PC-3 (cell line): ENCODE results near the gene CDH13. TPM values are rescaled to one million over a fixed set of nuclear protein-coding genes. Genes with fewer than 3 reads are reported as not detected.

ENCODE experiments used
- ATAC-seq: fragments of 200-7000 bp; cut with Tn5 transposase; 2 replicates; pipeline ENCODE4 v1.9.1; 2020; ENCODE audit warnings: mild to moderate bottlenecking, moderate library complexity
- BruUV-seq: library from RNA; stranded (reverse); fragments of 400-500 nt; replicated peaks from 2 replicates; lab custom pipeline; 2021; lab: Mats Ljungman, UMichigan
- CTCF ChIA-PET: fragments of 300-600 bp; sonication (Branson Sonifier 250); formaldehyde crosslinking; loops from one replicate; lab custom pipeline; 2022; ENCODE audit warnings: antibody characterized with exemption; lab: Charles Lee
- POLR2A ChIA-PET: fragments of 300-600 bp; sonication (Branson Sonifier 250); formaldehyde crosslinking; loops from one replicate; lab custom pipeline; 2022; ENCODE audit warnings: antibody characterized with exemption; ENCODE audit not compliant: unreplicated experiment; lab: Charles Lee
- DNase-seq: peaks from one replicate; pipeline ENCODE4 v3.0.0-alpha.2; 2015
- H2AFZ ChIP-seq: fragments of 300-600 bp; sonication (generic); 2 replicates; pipeline ENCODE4 v1.6.0; 2016; ENCODE audit warnings: antibody characterized with exemption, low read length
- H3F3A ChIP-seq: fragments of 300-600 bp; sonication (generic); one replicate; pipeline ENCODE4 v1.6.0; 2017; ENCODE audit warnings: antibody characterized with exemption, low read length, control low read depth, mild to moderate bottlenecking; ENCODE audit not compliant: unreplicated experiment
- H3K27ac ChIP-seq: fragments of 300-600 bp; sonication (generic); 2 replicates; pipeline ENCODE4 v1.5.1; 2016; ENCODE audit warnings: mild to moderate bottlenecking, low read length
- H3K27me3 ChIP-seq: fragments of 300-600 bp; sonication (generic); 2 replicates; pipeline ENCODE4 v1.6.1; 2016; ENCODE audit warnings: low read length, mixed read lengths
- H3K36me3 ChIP-seq: fragments of 300-600 bp; sonication (generic); 2 replicates; pipeline ENCODE4 v1.6.1; 2016; ENCODE audit warnings: low read depth, mixed run types, low read length, mixed read lengths
- H3K4me1 ChIP-seq: fragments of 300-600 bp; sonication (generic); 2 replicates; pipeline ENCODE4 v1.5.1; 2016; ENCODE audit warnings: low read length; ENCODE audit not compliant: insufficient read depth
- H3K4me2 ChIP-seq: fragments of 300-600 bp; sonication (generic); 2 replicates; pipeline ENCODE4 v1.6.0; 2016; ENCODE audit warnings: low read length
- H3K4me3 ChIP-seq: fragments of 300-600 bp; sonication (generic); 2 replicates; pipeline ENCODE4 v1.5.1; 2016; ENCODE audit warnings: mild to moderate bottlenecking, low read length, mixed read lengths
- H3K79me2 ChIP-seq: fragments of 300-600 bp; sonication (generic); 2 replicates; pipeline ENCODE4 v1.6.1; 2017; ENCODE audit warnings: low read length, mixed read lengths
- H3K9ac ChIP-seq: fragments of 300-600 bp; sonication (generic); 2 replicates; pipeline ENCODE4 v1.6.0; 2016; ENCODE audit warnings: mild to moderate bottlenecking, low read length
- H3K9me2 ChIP-seq: fragments of 300-600 bp; sonication (generic); replicated peaks from 2 replicates; pipeline ENCODE4 v1.6.1; 2016; ENCODE audit warnings: mixed run types, low read length, mixed read lengths
- H3K9me3 ChIP-seq: fragments of 300-600 bp; sonication (generic); 2 replicates; pipeline ENCODE4 v1.6.1; 2016; ENCODE audit warnings: low read length, mixed read lengths
- H4K20me1 ChIP-seq: fragments of 300-600 bp; sonication (generic); 2 replicates; pipeline ENCODE4 v1.6.1; 2016; ENCODE audit warnings: low read length, mixed read lengths
- CTCF ChIP-seq: fragments of 300-600 bp; sonication (generic); conservative IDR thresholded peaks from 2 replicates; pipeline ENCODE4 v1.5.1; 2017; ENCODE audit warnings: antibody characterized with exemption, low read depth, mild to moderate bottlenecking, low read length
- EZH2 ChIP-seq: fragments of 300-600 bp; sonication (generic); IDR thresholded peaks from one replicate; pipeline ENCODE4 v1.6.1; 2017; ENCODE audit warnings: antibody characterized with exemption, mild to moderate bottlenecking, low read length; ENCODE audit not compliant: unreplicated experiment
- EZH2phosphoT487 ChIP-seq: fragments of 300-600 bp; sonication (generic); IDR thresholded peaks from 2 replicates; pipeline ENCODE4 v1.6.1; 2018; ENCODE audit warnings: mild to moderate bottlenecking, antibody characterized with exemption, low read length, borderline replicate concordance
- intact Hi-C: fragments of 100-400 bp; cut with micrococcal nuclease; formaldehyde crosslinking; loops from 2 replicates; pipeline ENCODE4 v1.9.0; 2023
- total RNA-seq: library from RNA; depleted of rRNA; stranded (reverse); fragments of >200 nt; gene quantifications from 2 replicates; pipeline ENCODE4 v1.2.3, GENCODE V29; 2014

The CDH13 gene
- total RNA-seq, 1 experiment from 2014 or later, result 0.36 TPM

- CTCF ChIA-PET, result no interaction called here
- intact Hi-C loops, result no loop called here
Measured at GRCh38 chr16:83330251-83330650, 703.5 kb downstream of the CDH13 start.

GRCh38 chr16:83335076-83335475, 708.3 kb downstream of the CDH13 start:
- H3K27ac ChIP-seq, result no peak overlapping the region
- H3K36me3 ChIP-seq, result no peaks in the 10 kb centered on the region
- H4K20me1 ChIP-seq, result no peaks in the 10 kb centered on the region
- H2AFZ ChIP-seq, result no peak overlapping the region
- intact Hi-C loops, result no loop called here
- DNase-seq, result no peak
- H3K4me1 ChIP-seq, result no peaks in the 10 kb centered on the region
- POLR2A ChIA-PET, result no interaction called here
- H3K9me3 ChIP-seq, result no peaks in the 10 kb centered on the region
- H3K27me3 ChIP-seq, result peaks cover 10% of the 10 kb centered on the region; the same call in 1 of the 2 replicates
- no peaks in the 10 kb centered on the region for H3K9me2 ChIP-seq
- no peaks in the 10 kb centered on the region for H3K79me2 ChIP-seq
- BruUV-seq, result no TSS peak
- no peaks in the 10 kb centered on the region for H3F3A ChIP-seq
- CTCF ChIA-PET, result no interaction called here
- no peak overlapping the region for H3K4me3 ChIP-seq
- ATAC-seq, result no peak
- no peak overlapping the region for H3K4me2 ChIP-seq
- H3K9ac ChIP-seq, result no peak overlapping the region
- TF ChIP-seq EZH2phosphoT487 (no peak), EZH2 (no peak), CTCF (no peak)

More at GRCh38 chr16:83330251-83330650, 703.5 kb downstream of the CDH13 start:
- H4K20me1 ChIP-seq, result no peaks in the 10 kb centered on the region
- H3K36me3 ChIP-seq, result no peaks in the 10 kb centered on the region
- H3K4me1 ChIP-seq, result no peaks in the 10 kb centered on the region
- TF ChIP-seq CTCF, result no peak
- no peak for TF ChIP-seq EZH2phosphoT487
- no peak for TF ChIP-seq EZH2
- BruUV-seq, result no TSS peak
- no peak for ATAC-seq
- H3K79me2 ChIP-seq, result no peaks in the 10 kb centered on the region
- H3K4me2 ChIP-seq, result no peak overlapping the region
- H3K4me3 ChIP-seq, result no peak overlapping the region
- no peaks in the 10 kb centered on the region for H3K9me2 ChIP-seq
- POLR2A ChIA-PET, result no interaction called here
- H3F3A ChIP-seq, result no peaks in the 10 kb centered on the region
- H3K9me3 ChIP-seq, result no peaks in the 10 kb centered on the region
- DNase-seq, result no peak
- peaks cover 10% of the 10 kb centered on the region; the same call in 1 of the 2 replicates for H3K27me3 ChIP-seq
- H2AFZ ChIP-seq, result no peak overlapping the region
- H3K9ac ChIP-seq, result no peak overlapping the region
- H3K27ac ChIP-seq, result no peak overlapping the region

- H3K36me3 ChIP-seq, result no peaks in the 10 kb centered on the region
- H3K4me3 ChIP-seq, result no peak overlapping the region
- peaks cover 10% of the 10 kb centered on the region; the same call in 1 of the 2 replicates for H3K27me3 ChIP-seq
- DNase-seq, result no peak
- no peaks in the 10 kb centered on the region for H3K4me1 ChIP-seq
- ChIA-PET POLR2A (no interaction called here), CTCF (no interaction called here)
- ATAC-seq, result no peak
- H3K79me2 ChIP-seq, result no peaks in the 10 kb centered on the region
- H2AFZ ChIP-seq, result no peak overlapping the region
- no peaks in the 10 kb centered on the region for H3K9me2 ChIP-seq
- intact Hi-C loops, result no loop called here
- TF ChIP-seq CTCF (no peak), EZH2phosphoT487 (no peak), EZH2 (no peak)
- H3F3A ChIP-seq, result no peaks in the 10 kb centered on the region
- H3K9ac ChIP-seq, result no peak overlapping the region
- no peaks in the 10 kb centered on the region for H3K9me3 ChIP-seq
- H3K27ac ChIP-seq, result no peak overlapping the region
- BruUV-seq, result no TSS peak
- H3K4me2 ChIP-seq, result no peak overlapping the region
- no peaks in the 10 kb centered on the region for H4K20me1 ChIP-seq
Measured at GRCh38 chr16:83336603-83337002, 709.8 kb downstream of the CDH13 start.
